ENCODE data around the gene HBEGF. TPM values are rescaled to one million over a fixed set of nuclear protein-coding genes. Genes with fewer than 3 reads are reported as not detected.

HBEGF gene
- total and polyA plus RNA-seq, 2 donors (not counting 1 experiment from before 2014, with no cell fraction given): 0.89 to 2.4 TPM

DNA sequence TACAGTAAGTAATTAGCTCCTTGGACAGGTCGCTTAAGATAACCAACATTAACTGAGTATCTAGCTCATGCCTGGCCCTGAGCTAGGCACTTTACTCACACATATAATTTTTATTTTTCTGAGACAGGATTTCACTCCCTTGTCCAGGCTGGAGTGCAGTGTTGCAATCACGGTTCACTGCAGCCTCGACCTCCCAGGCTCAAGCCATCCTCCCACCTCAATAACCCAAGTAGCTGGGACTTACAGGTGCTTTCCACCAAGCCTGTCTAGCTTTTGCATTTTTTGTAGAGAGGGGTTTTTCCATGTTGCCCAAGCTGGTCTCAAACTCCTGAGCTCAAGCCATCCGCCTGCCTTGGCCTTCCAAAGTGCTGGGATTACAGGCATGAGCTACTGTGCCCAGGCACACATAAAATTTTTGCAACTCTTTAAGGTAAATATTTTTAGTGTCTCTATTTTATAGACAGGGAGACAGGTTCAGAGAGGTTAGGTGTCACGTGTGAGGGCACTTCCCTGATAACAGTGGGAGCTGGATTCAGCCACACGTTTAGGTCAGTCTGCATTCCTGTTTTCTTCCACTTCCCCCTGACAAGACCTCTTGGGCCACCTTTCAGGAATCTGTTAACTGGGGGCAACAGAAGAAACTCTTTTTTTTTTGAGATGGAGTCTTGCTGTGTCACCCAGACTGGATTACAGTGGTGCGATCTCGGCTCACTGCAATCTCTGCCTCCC, 18.2 kb downstream of the HBEGF start:
- intact Hi-C loops (cut with micrococcal nuclease): no loop called here
- ATAC-seq (ENCODE audit: low read depth): no peak
- ChIA-PET POLR2A (no interaction called here), CTCF (interaction anchor here (1.6 to 2.2 kb wide), 3 partner anchors 18 to 88 kb away, joined by 4 to 11 read pairs (median 7); partner anchors contain the start of gene HBEGF)
- Histone ChIP-seq H3K4me3 (ENCODE audit: control extremely low read depth in 1 of 5, extremely low read depth in 1 of 5, insufficient read depth in 1 of 5, low read depth in 2 of 5, low read length in 4 of 5) (no peak overlapping the region), H3K27ac (ENCODE audit: low read length in 2 of 2) (no peak overlapping the region), H3K9me3 (ENCODE audit: control extremely low read depth in 1 of 3, control insufficient read depth in 2 of 3, insufficient read depth in 1 of 3, low read length in 2 of 3) (no peaks in the 10 kb centered on the region), H2AFZ (ENCODE audit: insufficient read depth, low read depth, low read length, poor library complexity, severe bottlenecking) (no peak overlapping the region), H4K20me1 (ENCODE audit: control insufficient read depth, insufficient read depth, low read length, poor library complexity, severe bottlenecking) (no peaks in the 10 kb centered on the region), H3K4me2 (replicated peaks; ENCODE audit: low read depth, low read length, poor library complexity, severe bottlenecking) (no peak overlapping the region), H3K36me3 (replicated peaks in 1 of 2; ENCODE audit: control extremely low read depth in 1 of 2, control insufficient read depth in 1 of 2, extremely low read depth in 1 of 2, insufficient read depth in 2 of 2, low read length in 1 of 2) (no peaks in the 10 kb centered on the region), H3K27me3 (replicated peaks in 1 of 4; ENCODE audit: control extremely low read depth in 1 of 4, control insufficient read depth in 3 of 4, insufficient read depth in 4 of 4, low read length in 3 of 4) (peaks cover 0 to 3% (median 0%) of the 10 kb centered on the region in 4 experiments), H3K4me1 (ENCODE audit: control insufficient read depth in 2 of 2, insufficient read depth in 2 of 2, low read length in 2 of 2) (no peaks in the 10 kb centered on the region), H3K79me2 (ENCODE audit: control insufficient read depth, insufficient read depth, low read length) (no peaks in the 10 kb centered on the region), H3K9ac (ENCODE audit: low read length) (no peak overlapping the region)
- H3K27me3 Mint-ChIP-seq: no peaks in the 10 kb centered on the region
- H3K4me3 Mint-ChIP-seq: no peak overlapping the region
- 72% methylated on average over 3 of the region's 8 CpGs for WGBS (ENCODE audit: insufficient coverage)
- no peak for DNase-seq
- no peaks in the 10 kb centered on the region for H3K9me3 Mint-ChIP-seq (ENCODE audit: insufficient read depth)
- TF ChIP-seq CTCF (IDR thresholded peaks at IDR 0.05) (no peak), EZH2 (IDR thresholded peaks at IDR 0.05; ENCODE audit: borderline replicate concordance, insufficient read depth, low read depth, low read length, poor library complexity, severe bottlenecking) (no peak)
- no peaks in the 10 kb centered on the region for H3K4me1 Mint-ChIP-seq
- no peak overlapping the region for H3K27ac Mint-ChIP-seq

DNA sequence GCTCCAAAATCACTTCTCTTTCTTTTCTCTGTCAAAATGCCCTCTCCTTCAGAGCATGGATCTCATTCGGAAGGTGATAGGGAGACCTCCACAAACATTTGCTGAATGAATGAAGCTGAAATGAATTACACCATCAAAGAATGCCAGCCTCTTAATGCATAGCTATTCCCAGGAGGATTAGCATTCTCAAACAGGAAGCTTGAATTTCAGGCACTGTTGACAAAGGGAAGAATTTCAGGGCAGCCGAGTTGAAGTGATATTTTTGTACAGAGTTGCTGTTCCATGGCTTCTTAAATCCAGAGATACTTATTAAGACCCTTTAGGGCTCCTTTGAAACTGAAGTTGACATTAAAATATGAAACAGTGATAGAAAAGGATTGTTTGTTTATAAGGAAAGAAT, 18.8 kb downstream of the HBEGF start:
- ChIA-PET CTCF (interaction anchor here (1.6 kb wide), 1 partner anchor 88 kb away, joined by 4 read pairs; no protein-coding TSS in a partner anchor), POLR2A (no interaction called here)
- TF ChIP-seq CTCF (IDR thresholded peaks at IDR 0.05) (no peak), EZH2 (IDR thresholded peaks at IDR 0.05; ENCODE audit: borderline replicate concordance, insufficient read depth, low read depth, low read length, poor library complexity, severe bottlenecking) (no peak)
- H3K4me1 Mint-ChIP-seq: no peaks in the 10 kb centered on the region
- no peaks in the 10 kb centered on the region for H3K9me3 Mint-ChIP-seq (ENCODE audit: insufficient read depth)
- no peak overlapping the region for H3K4me3 Mint-ChIP-seq
- intact Hi-C loops (cut with micrococcal nuclease): no loop called here
- H3K4me1 ChIP-seq (ENCODE audit: control insufficient read depth in 2 of 2, insufficient read depth in 2 of 2, low read length in 2 of 2): no peaks in the 10 kb centered on the region
- H3K4me3 ChIP-seq (ENCODE audit: control extremely low read depth in 1 of 5, extremely low read depth in 1 of 5, insufficient read depth in 1 of 5, low read depth in 2 of 5, low read length in 4 of 5): no peak overlapping the region
- no peak overlapping the region for H3K4me2 ChIP-seq (replicated peaks; ENCODE audit: low read depth, low read length, poor library complexity, severe bottlenecking)
- H3K27me3 ChIP-seq (replicated peaks in 1 of 4; ENCODE audit: control extremely low read depth in 1 of 4, control insufficient read depth in 3 of 4, insufficient read depth in 4 of 4, low read length in 3 of 4): peaks cover 0 to 3% (median 0%) of the 10 kb centered on the region in 4 experiments
- no peak overlapping the region for H3K9ac ChIP-seq (ENCODE audit: low read length)
- H4K20me1 ChIP-seq (ENCODE audit: control insufficient read depth, insufficient read depth, low read length, poor library complexity, severe bottlenecking): no peaks in the 10 kb centered on the region
- ATAC-seq (ENCODE audit: low read depth) (no peak), DNase-seq (no peak)
- no peaks in the 10 kb centered on the region for H3K9me3 ChIP-seq (ENCODE audit: control extremely low read depth in 1 of 3, control insufficient read depth in 2 of 3, insufficient read depth in 1 of 3, low read length in 2 of 3)
- no peaks in the 10 kb centered on the region for H3K79me2 ChIP-seq (ENCODE audit: control insufficient read depth, insufficient read depth, low read length)
- no peak overlapping the region for H3K27ac ChIP-seq (ENCODE audit: low read length in 2 of 2)
- no peak overlapping the region for H3K27ac Mint-ChIP-seq
- H2AFZ ChIP-seq (ENCODE audit: insufficient read depth, low read depth, low read length, poor library complexity, severe bottlenecking): no peak overlapping the region
- no peaks in the 10 kb centered on the region for H3K27me3 Mint-ChIP-seq
- no peaks in the 10 kb centered on the region for H3K36me3 ChIP-seq (replicated peaks in 1 of 2; ENCODE audit: control extremely low read depth in 1 of 2, control insufficient read depth in 1 of 2, extremely low read depth in 1 of 2, insufficient read depth in 2 of 2, low read length in 1 of 2)
- WGBS (ENCODE audit: insufficient coverage): 0% methylated on average over 1 of the region's 2 CpGs

Measured in B cell (primary cell).